IMR-90 (cell line): ENCODE results near the gene ENPP6. TPM values are rescaled to one million over a fixed set of nuclear protein-coding genes. Genes with fewer than 3 reads are reported as not detected.

Source experiments
- ATAC-seq: fragments of 200-7000 bp; cut with Tn5 transposase; 2 replicates; pipeline ENCODE4 v1.9.1; 2020; ENCODE audit warnings: low read depth, mild to moderate bottlenecking, moderate library complexity
- BruUV-seq: library from RNA; stranded (reverse); fragments of 400-500 nt; replicated peaks from 2 replicates; lab custom pipeline; 2021; lab: Mats Ljungman, UMichigan
- CTCF ChIA-PET: fragments of 300-600 bp; formaldehyde crosslinking; extraction: SDS; loops from one replicate; lab custom pipeline; 2021; ENCODE audit warnings: antibody characterized with exemption; lab: Yijun Ruan, JAX
- POLR2A ChIA-PET: fragments of 300-600 bp; sonication (Branson Sonifier 250); formaldehyde crosslinking; loops from one replicate; lab custom pipeline; 2022; ENCODE audit warnings: antibody characterized with exemption; ENCODE audit not compliant: unreplicated experiment; lab: Charles Lee
- DNase-seq: peaks from one replicate; pipeline ENCODE4 v3.0.0; 2013
- H2AFZ ChIP-seq: replicated peaks from 2 replicates; pipeline ENCODE3; 2013; ENCODE audit warnings: low read length, mild to moderate bottlenecking; ENCODE audit not compliant: poor library complexity
- H2AK5ac ChIP-seq: 2 replicates; pipeline ENCODE4 v1.6.1; 2013; ENCODE audit warnings: low read depth, low read length, inconsistent platforms
- H2AK9ac ChIP-seq: replicated peaks from 2 replicates; pipeline ENCODE3; 2013; ENCODE audit warnings: mild to moderate bottlenecking, low read depth, low read length, moderate library complexity; ENCODE audit not compliant: poor library complexity
- H2BK120ac ChIP-seq: 2 replicates; pipeline ENCODE4 v1.6.1; 2013; ENCODE audit warnings: low read depth, low read length, inconsistent platforms
- H2BK15ac ChIP-seq: 3 replicates; pipeline ENCODE4 v1.6.1; 2013; ENCODE audit warnings: low read depth, low read length, inconsistent platforms
- H2BK20ac ChIP-seq: 2 replicates; pipeline ENCODE4 v1.6.1; 2013; ENCODE audit warnings: low read depth, mild to moderate bottlenecking, inconsistent platforms, low read length, moderate library complexity
- H2BK5ac ChIP-seq: 2 replicates; pipeline ENCODE4 v1.6.1; 2013; ENCODE audit warnings: mild to moderate bottlenecking, low read depth, low read length, inconsistent platforms; ENCODE audit not compliant: poor library complexity, severe bottlenecking
- H3K14ac ChIP-seq: replicated peaks from 2 replicates; pipeline ENCODE4 v1.6.1; 2013; ENCODE audit warnings: low read depth, low read length, inconsistent platforms
- H3K18ac ChIP-seq: 2 replicates; pipeline ENCODE4 v1.6.1; 2013; ENCODE audit warnings: low read depth, low read length, control low read depth
- H3K23ac ChIP-seq: 2 replicates; pipeline ENCODE4 v1.6.1; 2013; ENCODE audit warnings: low read depth, low read length, inconsistent platforms
- H3K27ac ChIP-seq: 2 replicates; pipeline ENCODE4 v1.5.1; 2013; ENCODE audit warnings: mild to moderate bottlenecking, control low read depth, low read length; ENCODE audit not compliant: insufficient read depth
- H3K27me3 ChIP-seq: 2 replicates; pipeline ENCODE4 v1.6.1; 2013; ENCODE audit warnings: low read length; ENCODE audit not compliant: control insufficient read depth, insufficient read depth
- H3K36me3 ChIP-seq: 2 replicates; pipeline ENCODE4 v1.6.1; 2013; ENCODE audit warnings: low read length, mixed read lengths; ENCODE audit not compliant: control insufficient read depth, insufficient read depth
- H3K4ac ChIP-seq: 2 replicates; pipeline ENCODE4 v1.6.1; 2013; ENCODE audit warnings: low read depth, low read length, inconsistent platforms
- H3K4me1 ChIP-seq: 2 replicates; pipeline ENCODE4 v1.6.1; 2013; ENCODE audit warnings: low read length, mixed read lengths; ENCODE audit not compliant: control insufficient read depth, insufficient read depth
- H3K4me2 ChIP-seq: 2 replicates; pipeline ENCODE4 v1.6.1; 2013; ENCODE audit warnings: low read depth, mild to moderate bottlenecking, control low read depth, low read length, moderate library complexity
- H3K4me3 ChIP-seq: 2 replicates; pipeline ENCODE4 v1.5.1; 2013; ENCODE audit warnings: low read depth, mild to moderate bottlenecking, control low read depth, low read length, moderate library complexity; ENCODE audit not compliant: insufficient read depth
- H3K56ac ChIP-seq: 2 replicates; pipeline ENCODE4 v1.6.1; 2013; ENCODE audit warnings: low read length, inconsistent platforms; ENCODE audit not compliant: insufficient read depth; ENCODE audit errors: extremely low read depth
- H3K79me1 ChIP-seq, 2 experiments: 2 replicates each; pipeline ENCODE4 v1.6.1; 2013; ENCODE audit warnings: low read length in 2 of 2, inconsistent platforms in 1 of 2, low read depth in 1 of 2
- H3K9ac ChIP-seq: 2 replicates; pipeline ENCODE4 v1.6.1; 2013; ENCODE audit warnings: low read depth, low read length, control low read depth
- H3K9me1 ChIP-seq: 2 replicates; pipeline ENCODE4 v1.6.1; 2013; ENCODE audit warnings: low read length, inconsistent platforms; ENCODE audit not compliant: insufficient read depth
- H3K9me3 ChIP-seq: 2 replicates; pipeline ENCODE4 v1.6.1; 2013; ENCODE audit warnings: low read length; ENCODE audit not compliant: control insufficient read depth, insufficient read depth
- H4K20me1 ChIP-seq: 2 replicates; pipeline ENCODE4 v1.6.1; 2013; ENCODE audit warnings: low read length, inconsistent platforms; ENCODE audit not compliant: insufficient read depth
- H4K5ac ChIP-seq: 2 replicates; pipeline ENCODE4 v1.6.1; 2013; ENCODE audit warnings: mild to moderate bottlenecking, low read depth, low read length, control low read depth
- H4K8ac ChIP-seq, 2 experiments: 2 replicates each; pipeline ENCODE4 v1.6.1; 2013; ENCODE audit warnings: low read depth in 2 of 2, low read length in 2 of 2, control low read depth in 1 of 2, inconsistent platforms in 1 of 2
- H4K91ac ChIP-seq: 2 replicates; pipeline ENCODE4 v1.6.1; 2013; ENCODE audit warnings: low read depth, low read length, inconsistent platforms; ENCODE audit not compliant: insufficient read depth
- BHLHE40 ChIP-seq: fragments of 150-350 bp; IDR thresholded peaks from 2 replicates; pipeline ENCODE4 v1.6.1; 2016; ENCODE audit warnings: mild to moderate bottlenecking, low read depth, low read length
- CEBPB ChIP-seq: IDR thresholded peaks from 2 replicates; pipeline ENCODE4 v1.6.1; 2012; ENCODE audit warnings: low read depth, low read length, improper control_type of control experiment
- CHD1 ChIP-seq: IDR thresholded peaks from 2 replicates; pipeline ENCODE4 v1.6.1; 2012; ENCODE audit warnings: low read depth, low read length, improper control_type of control experiment
- CTCF ChIP-seq: conservative IDR thresholded peaks from 2 replicates; pipeline ENCODE4 v1.5.1; 2012; ENCODE audit warnings: mild to moderate bottlenecking, low read depth, low read length, improper control_type of control experiment
- ELK1 ChIP-seq: fragments of 150-350 bp; IDR thresholded peaks from 2 replicates; pipeline ENCODE4 v1.6.1; 2016; ENCODE audit warnings: low read depth, mild to moderate bottlenecking, low read length, moderate library complexity, borderline replicate concordance
- FOS ChIP-seq: fragments of 150-350 bp; IDR thresholded peaks from 2 replicates; pipeline ENCODE4 v1.6.1; 2016; ENCODE audit warnings: low read depth, low read length
- MAFK ChIP-seq: IDR thresholded peaks from 2 replicates; pipeline ENCODE4 v1.6.1; 2012; ENCODE audit warnings: low read depth, low read length, improper control_type of control experiment
- MAZ ChIP-seq: IDR thresholded peaks from 2 replicates; pipeline ENCODE4 v1.6.1; 2012; ENCODE audit warnings: low read depth, mild to moderate bottlenecking, low read length, improper control_type of control experiment, moderate library complexity, borderline replicate concordance
- MXI1 ChIP-seq: IDR thresholded peaks from 2 replicates; pipeline ENCODE4 v1.6.1; 2012; ENCODE audit warnings: low read depth, mild to moderate bottlenecking, low read length, moderate library complexity, borderline replicate concordance
- NFE2L2 ChIP-seq: fragments of 150-350 bp; IDR thresholded peaks from 2 replicates; pipeline ENCODE4 v1.6.1; 2016; ENCODE audit warnings: low read depth, mild to moderate bottlenecking, low read length
- POLR2A ChIP-seq: IDR thresholded peaks from 2 replicates; pipeline ENCODE4 v1.6.1; 2012; ENCODE audit warnings: mild to moderate bottlenecking, low read depth, low read length
- RAD21 ChIP-seq: IDR thresholded peaks from 2 replicates; pipeline ENCODE4 v1.6.1; 2012; ENCODE audit warnings: low read length, improper control_type of control experiment
- RCOR1 ChIP-seq: IDR thresholded peaks from 2 replicates; pipeline ENCODE4 v1.6.1; 2012; ENCODE audit warnings: mild to moderate bottlenecking, low read length, improper control_type of control experiment; ENCODE audit not compliant: insufficient replicate concordance
- RFX5 ChIP-seq: IDR thresholded peaks from 2 replicates; pipeline ENCODE4 v1.8.0; 2012; ENCODE audit warnings: low read depth, mild to moderate bottlenecking, low read length, moderate library complexity
- SMC3 ChIP-seq: fragments of 150-350 bp; IDR thresholded peaks from 2 replicates; pipeline ENCODE4 v1.6.1; 2016; ENCODE audit warnings: low read depth, mild to moderate bottlenecking, antibody characterized with exemption, low read length, moderate library complexity
- USF2 ChIP-seq: fragments of 150-350 bp; IDR thresholded peaks from 2 replicates; pipeline ENCODE4 v1.6.1; 2017; ENCODE audit warnings: mild to moderate bottlenecking, antibody characterized with exemption, low read length, low read depth
- WGBS, 2 experiments: methylation state at CpG; one replicate each; pipeline versions ENCODE4 v1.1.5 to v1.1.7; 2013; ENCODE audit warnings: missing lambda C conversion rate in 2 of 2; ENCODE audit not compliant: insufficient read length in 1 of 2; ENCODE audit errors: extremely low coverage in 2 of 2; 5-methylcytosine and 5-hydroxymethylcytosine counted together
- dilution Hi-C: fragments of 300-500 bp; cut with HindIII; formaldehyde crosslinking; loops from one replicate; pipeline ENCODE4 v1.14.3; 2018; ENCODE audit warnings: low sequenced_read_pairs; ENCODE audit not compliant: unreplicated experiment
- in situ Hi-C: fragments of 300-500 bp; cut with MboI; formaldehyde crosslinking; loops from 3 replicates; pipeline ENCODE4 v1.14.3; 2019; ENCODE audit warnings: low sequenced_read_pairs, inconsistent platforms, mixed read lengths
- intact Hi-C: fragments of 100-400 bp; cut with micrococcal nuclease; formaldehyde crosslinking; loops from 2 replicates; pipeline ENCODE4 v1.10.0; 2022
- polyA plus RNA-seq, 3 experiments: library from polyadenylated mRNA; depleted of rRNA; stranded (reverse); fragments of >200 nt; gene quantifications; 2 replicates each; pipeline ENCODE4 v1.2.3, GENCODE V29; 2012; ENCODE audit warnings: low replicate concordance in 1 of 3
- total RNA-seq: library from RNA; depleted of rRNA; stranded (reverse); fragments of >200 nt; gene quantifications from 2 replicates; pipeline ENCODE4 v1.2.3, GENCODE V29; 2012

ENPP6 gene
- total and polyA plus RNA-seq, 2 of the 4 experiments (the other 2 are of a cell fraction), result not detected

GRCh38 chr4:184114431-184114830 lies 103.2 kb downstream of the ENPP6 start:
- H3K27me3 ChIP-seq, result peaks cover 4% of the 10 kb centered on the region; the same call in 1 of the 2 replicates
- no peak overlapping the region for H3K4ac ChIP-seq
- DNase-seq (no peak), ATAC-seq (no peak)
- intact Hi-C loops (no loop called here), dilution Hi-C loops (no loop called here), in situ Hi-C loops (no loop called here)
- no peak overlapping the region for H3K4me3 ChIP-seq
- ChIA-PET POLR2A (no interaction called here), CTCF (interaction anchor here (0.7 kb wide), 1 partner anchor 344 kb away, joined by 4 read pairs; no protein-coding TSS in a partner anchor)
- no peak overlapping the region for H3K56ac ChIP-seq
- H3K36me3 ChIP-seq, result no peaks in the 10 kb centered on the region
- no peak overlapping the region for H4K91ac ChIP-seq
- no peaks in the 10 kb centered on the region for H3K4me1 ChIP-seq
- no peaks in the 10 kb centered on the region for H3K9me1 ChIP-seq
- H3K27ac ChIP-seq, result no peak overlapping the region
- H4K5ac ChIP-seq, result no peak overlapping the region
- peaks cover 2% of the 10 kb centered on the region; the same call in 1 of the 2 replicates for H3K9me3 ChIP-seq
- H2AFZ ChIP-seq, result no peak overlapping the region
- no peak overlapping the region for H3K4me2 ChIP-seq
- H2BK120ac ChIP-seq, result no peak overlapping the region
- H2AK5ac ChIP-seq, result no peak overlapping the region
- H2BK15ac ChIP-seq, result no peak overlapping the region
- 74% methylated on average over 4 of the region's 8 CpGs; no CpG with 5 or more reads in 1 of the 2 experiments for WGBS, 2 experiments
- no TSS peak for BruUV-seq
- H3K9ac ChIP-seq, result no peak overlapping the region
- no peak overlapping the region for H2BK20ac ChIP-seq
- H2BK5ac ChIP-seq, result no peak overlapping the region
- H2AK9ac ChIP-seq, result no peak overlapping the region
- H4K8ac ChIP-seq, result no peak overlapping the region
- no peaks in the 10 kb centered on the region for H3K79me1 ChIP-seq
- H4K20me1 ChIP-seq, result no peaks in the 10 kb centered on the region
- TF ChIP-seq CTCF (no peak), NFE2L2 (no peak), POLR2A (no peak), ELK1 (no peak), FOS (no peak), MXI1 (no peak), MAZ (no peak), USF2 (no peak), BHLHE40 (no peak), CHD1 (no peak), SMC3 (no peak), MAFK (no peak), RCOR1 (no peak), RFX5 (no peak), CEBPB (no peak), RAD21 (no peak)
- H3K18ac ChIP-seq, result no peak overlapping the region
- H3K23ac ChIP-seq, result no peak overlapping the region
- no peak overlapping the region for H3K14ac ChIP-seq
